Measurements from ENCODE around the gene HDGF.

HDGF gene

GRCh38 chr1:156745881-156746280 is 5.6 kb downstream of the HDGF start:
- no peak for DNase-seq

DNA sequence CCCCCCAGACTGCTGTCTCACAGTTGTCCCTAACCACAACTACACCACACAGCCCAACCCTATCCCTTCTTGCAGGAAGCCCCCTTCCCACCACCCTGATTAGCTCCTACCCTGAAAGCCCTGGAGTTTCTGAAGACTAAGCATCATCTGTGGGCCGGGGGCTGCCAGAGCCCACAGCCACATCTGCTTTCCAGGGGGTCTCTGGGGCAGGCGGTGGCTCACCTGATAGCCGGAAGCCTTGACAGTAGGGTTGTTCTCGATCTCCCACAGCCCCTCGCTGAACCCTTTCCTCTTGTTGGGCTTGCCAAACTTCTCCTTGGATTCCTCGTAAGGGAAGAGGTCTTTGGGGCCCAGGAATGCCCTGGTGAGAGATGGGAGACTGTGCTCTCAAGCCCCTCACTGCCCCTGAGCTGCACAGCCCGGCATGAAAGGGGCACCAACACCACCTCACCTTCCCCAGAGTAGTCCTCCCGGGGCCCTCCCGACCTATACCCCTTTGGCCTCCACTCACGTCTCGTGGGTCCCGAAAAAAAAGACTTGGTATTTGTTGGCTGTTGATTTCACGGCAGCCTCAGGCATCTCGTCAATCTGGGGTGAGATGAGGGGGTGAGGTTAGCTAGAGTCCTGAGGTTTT is 6.6 kb downstream of the HDGF start:
- DNase-seq, result no peak

- DNase-seq, result no peak
These were observed 7.1 kb downstream of the HDGF start for GRCh38 chr1:156744344-156744743.

GRCh38 chr1:156743367-156744302 is 7.8 kb downstream of the HDGF start:
- no peak for DNase-seq

DNA sequence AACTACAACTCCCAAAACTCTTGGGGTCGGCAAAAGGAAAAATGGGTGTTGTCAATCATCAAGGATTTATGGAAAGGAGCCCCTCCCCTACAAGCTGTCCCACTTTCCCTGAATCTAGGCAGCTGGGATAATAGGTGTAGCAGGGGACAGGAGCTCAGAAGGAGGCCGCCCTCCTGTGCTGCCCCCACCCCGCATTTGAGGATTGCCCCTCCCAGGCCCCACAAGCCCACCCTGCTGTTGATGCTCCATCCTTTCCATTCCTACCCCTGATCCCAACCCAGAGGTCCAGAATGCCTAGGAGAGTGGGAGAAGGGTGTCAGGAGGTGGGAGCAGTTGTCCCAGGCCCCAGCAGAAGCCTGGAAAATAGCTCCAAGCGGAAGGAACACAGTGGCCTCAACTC is 8.7 kb downstream of the HDGF start:
- no peak for DNase-seq

GRCh38 chr1:156742017-156742416 is 9.5 kb downstream of the HDGF start:
- no peak for DNase-seq

DNA sequence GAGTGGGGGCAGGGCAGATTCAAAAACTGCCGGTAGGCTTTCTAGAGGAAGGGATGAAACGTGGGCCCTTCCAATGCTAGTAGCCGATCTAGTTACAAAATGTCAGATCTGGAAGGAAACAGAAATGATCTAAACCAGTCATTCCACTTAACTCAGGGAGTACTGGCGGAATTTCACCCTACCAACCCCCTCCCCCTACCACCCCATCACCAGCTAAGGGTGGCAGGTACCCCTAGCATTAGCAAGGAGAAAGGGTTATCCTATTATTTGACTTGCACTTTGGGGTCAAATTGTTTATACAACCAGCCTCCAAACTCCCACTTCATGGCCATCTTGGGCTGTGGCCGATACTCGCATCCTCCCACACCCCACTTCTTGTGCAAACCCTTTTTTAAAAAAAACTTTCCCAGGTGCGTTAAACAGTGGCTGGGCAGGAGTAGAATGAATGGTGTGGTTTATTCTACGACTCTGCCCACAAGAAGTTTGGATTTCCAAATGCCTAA is 9.9 kb downstream of the HDGF start:
- no peak for DNase-seq

GRCh38 chr1:156740741-156741480 is 10.6 kb downstream of the HDGF start, which contains the start of gene MRPL24:
Gene MRPL24, minus strand, starts transcription at chr1:156741088. Its CDS starts 2,384 bp downstream, at chr1:156738704.
- peak; percentile 97 for DNase-seq

DNA sequence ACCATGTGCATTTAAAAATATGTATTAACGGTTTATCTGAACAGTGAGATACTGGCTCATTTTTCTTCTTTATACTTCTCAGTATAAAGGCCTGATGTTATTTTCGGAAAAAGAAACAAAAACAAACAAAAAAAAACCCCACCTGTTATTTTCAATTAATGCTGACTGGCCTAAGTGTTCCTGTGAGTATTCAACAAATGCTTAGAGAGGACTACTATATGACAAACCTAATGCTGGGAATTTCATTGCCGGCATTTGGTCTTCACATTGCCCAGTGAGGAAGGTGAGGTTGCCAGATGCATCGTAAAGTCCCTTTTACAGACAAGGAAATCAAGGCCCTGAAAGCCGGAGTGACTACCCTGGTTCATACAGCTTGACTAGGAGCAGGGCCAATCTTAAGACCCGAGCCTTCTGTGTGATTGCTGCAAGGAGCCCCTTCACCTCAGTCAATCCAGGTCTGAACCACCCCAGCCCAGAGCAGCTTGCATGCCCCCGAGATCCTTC is 11.2 kb downstream of the HDGF start:
- peak; percentile 46 for DNase-seq

GRCh38 chr1:156738916-156739315 is 12.6 kb downstream of the HDGF start:
- DNase-seq, result no peak

DNA sequence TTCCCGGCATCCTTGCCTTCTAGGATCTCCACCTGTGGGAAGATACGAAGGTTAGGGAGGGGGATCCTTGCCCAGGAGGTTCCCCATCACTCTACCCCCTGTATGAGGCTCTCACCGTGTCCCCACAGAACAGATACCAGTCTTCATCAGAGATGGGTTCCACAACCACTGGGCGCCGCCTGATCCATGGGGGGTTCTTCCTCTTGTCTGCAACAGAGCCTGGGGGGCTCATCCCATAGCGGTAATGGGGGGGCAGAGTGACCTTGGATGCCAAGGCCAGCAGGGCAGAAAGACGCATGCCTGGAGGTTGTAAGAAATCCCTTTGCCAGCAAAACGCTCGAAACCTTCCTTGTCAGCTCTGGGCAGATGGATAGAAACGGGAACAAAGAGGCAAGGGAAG is 13.1 kb downstream of the HDGF start:
- no peak for DNase-seq

DNA sequence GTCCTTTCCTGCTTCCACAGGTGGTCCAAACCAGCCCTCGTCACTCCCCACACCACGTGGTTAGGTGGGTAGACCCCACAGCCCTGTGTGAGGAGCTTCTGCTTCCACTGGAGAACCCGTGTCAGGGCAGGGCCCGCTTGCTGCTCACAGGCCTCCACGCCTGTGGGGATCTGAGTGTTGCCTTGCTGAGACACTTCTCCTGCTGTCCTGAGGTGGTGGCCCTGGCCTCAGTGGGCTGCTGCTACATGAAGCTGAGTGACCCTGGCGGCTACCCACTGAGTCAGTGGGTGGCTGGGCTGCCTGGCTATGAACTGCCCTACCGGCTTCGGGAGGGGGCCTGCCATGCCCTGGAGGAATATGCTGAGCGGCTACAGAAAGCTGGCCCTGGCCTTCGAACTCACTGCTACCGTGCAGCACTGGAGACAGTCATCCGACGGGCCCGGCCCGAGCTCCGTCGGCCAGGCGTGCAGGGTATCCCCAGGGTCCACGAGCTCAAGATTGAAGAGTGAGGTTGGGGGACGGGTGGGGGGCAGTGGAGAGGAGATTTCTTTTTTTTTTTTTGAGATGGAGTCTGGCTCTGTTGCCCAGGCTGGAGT is 17.4 kb downstream of the HDGF start:
- no peak for DNase-seq

GRCh38 chr1:156728599-156729462 is 22.6 kb downstream of the HDGF start, which contains the start of gene ISG20L2:
Gene ISG20L2, minus strand, starts transcription at chr1:156728766. Its CDS starts 1,114 bp downstream, at chr1:156727652.
- peak; percentile 98 for DNase-seq

DNA sequence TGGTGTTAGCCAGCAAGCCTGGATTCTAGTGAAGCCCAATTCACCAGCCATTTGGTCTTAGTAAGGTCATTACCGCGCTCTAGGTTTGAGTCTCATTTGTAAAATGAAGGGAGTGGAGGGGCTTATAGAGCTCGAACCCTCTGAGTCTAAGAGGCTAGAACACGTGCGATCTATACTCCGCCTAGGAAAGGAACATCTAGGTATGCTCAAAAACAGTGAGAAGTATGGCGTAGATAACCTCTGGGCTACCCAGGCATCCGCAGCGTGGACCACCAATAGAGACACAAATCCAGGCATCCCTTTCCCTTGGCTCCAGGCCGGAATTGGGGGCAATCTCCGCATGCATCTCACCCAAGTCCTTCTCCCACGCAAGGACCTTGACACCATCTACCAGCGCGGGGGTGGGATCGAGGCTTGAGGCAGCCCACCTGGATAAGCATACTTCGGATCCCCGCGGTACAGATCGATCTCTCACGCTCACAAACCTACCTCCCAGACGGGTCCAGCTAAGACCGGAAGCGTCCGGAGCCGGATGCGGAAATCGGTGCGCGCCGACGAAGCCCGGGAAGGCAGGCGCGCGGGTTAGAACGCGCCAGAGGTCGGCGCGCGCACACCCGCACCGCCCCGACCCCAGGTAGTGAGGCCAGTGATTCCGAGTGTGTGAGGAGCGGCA is 23.4 kb downstream of the HDGF start, which contains the start of gene METTL25B:
Gene METTL25B (plus strand): TSS at position 544 of the 673 bp plus-strand sequence. CDS start 636 bp downstream, outside the sequence.
- peak; percentile 90 for DNase-seq

DNA sequence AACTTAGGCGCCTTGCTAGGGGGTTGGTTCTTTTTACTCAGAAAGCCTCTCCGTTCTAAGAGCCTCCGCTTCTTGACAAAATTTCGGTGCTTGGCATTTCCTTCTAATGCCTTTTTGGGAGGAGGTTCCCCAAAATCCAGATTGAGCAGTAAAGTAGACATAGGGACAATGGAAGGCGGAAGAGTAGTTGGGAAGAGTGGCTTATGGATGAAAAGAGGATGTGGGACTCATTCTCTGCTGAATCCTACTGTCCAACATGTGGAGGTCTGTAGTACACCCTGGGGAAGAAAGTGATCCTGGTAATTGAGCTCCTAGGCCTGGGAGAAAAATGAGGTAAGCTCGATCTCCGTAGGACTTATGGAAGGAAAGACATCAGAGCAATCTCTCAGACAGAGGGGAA is 24.0 kb downstream of the HDGF start:
- no peak for DNase-seq

DNA sequence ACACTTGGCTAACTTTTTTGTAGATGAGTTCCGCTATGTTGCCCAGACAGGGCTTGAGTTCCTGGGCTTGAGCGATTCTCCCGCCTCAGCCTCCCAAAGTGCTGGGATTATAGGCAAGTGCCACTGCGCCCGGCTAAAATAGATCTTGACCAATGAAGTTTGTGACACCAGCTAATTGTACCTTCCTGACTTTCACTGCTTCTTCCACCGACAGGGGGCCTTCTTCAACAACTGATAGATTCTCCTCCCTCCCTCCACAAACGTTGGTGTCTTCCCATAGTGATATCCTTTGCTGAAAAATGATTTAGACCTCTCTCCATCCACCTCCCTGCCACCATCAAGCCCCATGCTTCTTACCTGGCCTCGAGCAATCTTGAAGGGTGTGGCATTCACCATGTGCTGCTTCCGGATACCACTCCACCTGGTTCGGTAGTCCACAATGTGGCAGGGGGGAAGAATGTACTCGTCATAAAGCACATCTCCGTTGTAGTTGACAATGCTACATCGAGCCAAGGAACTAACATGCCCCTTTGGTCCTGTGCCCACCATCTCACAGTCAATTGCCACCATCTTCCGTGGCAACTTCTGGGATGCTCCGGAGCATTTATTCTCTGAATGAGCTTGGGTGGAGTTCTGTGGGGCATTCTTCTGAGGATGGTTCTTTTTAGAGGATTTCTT is 24.8 kb downstream of the HDGF start:
- DNase-seq, result peak; percentile 69

DNA sequence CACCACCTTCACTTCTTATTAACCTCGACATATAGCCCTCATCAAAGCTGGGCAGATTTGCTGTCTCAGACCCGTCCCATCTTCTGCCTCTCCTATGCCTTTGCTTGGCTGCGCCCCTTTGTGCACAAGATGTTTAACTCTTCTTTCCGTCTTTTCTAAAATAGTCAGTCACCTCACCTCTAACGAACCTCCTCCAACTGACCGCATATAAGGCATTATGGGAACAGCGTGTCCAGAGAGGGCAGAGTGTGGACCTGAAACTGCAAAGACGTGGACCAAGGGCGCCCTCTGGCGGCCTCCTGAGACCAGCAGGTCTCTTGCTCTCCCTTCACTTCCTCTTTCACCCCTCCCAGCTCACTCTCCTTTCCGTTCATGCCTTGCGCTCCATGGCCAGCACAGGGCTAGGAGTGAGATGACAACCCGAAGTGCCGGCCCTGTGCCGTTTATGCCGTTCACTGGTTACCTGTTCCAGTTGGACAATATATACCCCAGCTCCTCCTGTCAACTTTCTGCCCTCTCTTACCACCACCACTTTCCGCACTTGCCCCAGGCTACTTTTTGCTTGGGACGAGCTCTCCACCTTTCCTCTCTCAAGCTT is 25.7 kb downstream of the HDGF start:
- peak; percentile 88 for DNase-seq

GRCh38 chr1:156721535-156721934 is 29.9 kb downstream of the HDGF start:
- DNase-seq, result no peak

DNA sequence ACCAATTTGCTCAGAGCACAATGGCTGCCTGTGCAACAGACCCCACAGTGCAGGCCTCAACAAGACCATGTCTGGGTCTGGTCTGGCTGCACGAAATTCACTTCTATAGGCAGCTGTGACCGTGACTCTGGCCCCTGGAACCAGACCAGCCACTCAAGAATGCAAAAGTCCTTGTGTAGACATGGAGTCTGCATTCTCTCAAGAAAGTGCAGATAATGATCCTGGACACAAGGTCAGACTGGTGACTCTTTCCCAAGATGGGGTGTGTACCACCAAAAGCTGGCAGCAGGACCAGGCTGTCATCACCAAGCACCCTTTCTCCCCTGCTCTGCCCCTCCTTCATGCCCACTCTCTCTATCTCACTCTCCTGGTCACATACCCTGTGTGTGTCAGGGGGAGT is 30.3 kb downstream of the HDGF start:
- DNase-seq, result no peak

- no peak for DNase-seq
These were observed 34.1 kb downstream of the HDGF start for GRCh38 chr1:156717351-156717750.

All from activated CD4-positive, alpha-beta T cell treated with anti-CD3 and anti-CD28 coated beads for 48 hours (primary cell).